ENCODE data around the gene AQP6. TPM values are rescaled to one million over a fixed set of nuclear protein-coding genes. Genes with fewer than 3 reads are reported as not detected.

AQP6 gene
- total RNA-seq, 1 donor from 2014 or later: 0.35 TPM

DNA sequence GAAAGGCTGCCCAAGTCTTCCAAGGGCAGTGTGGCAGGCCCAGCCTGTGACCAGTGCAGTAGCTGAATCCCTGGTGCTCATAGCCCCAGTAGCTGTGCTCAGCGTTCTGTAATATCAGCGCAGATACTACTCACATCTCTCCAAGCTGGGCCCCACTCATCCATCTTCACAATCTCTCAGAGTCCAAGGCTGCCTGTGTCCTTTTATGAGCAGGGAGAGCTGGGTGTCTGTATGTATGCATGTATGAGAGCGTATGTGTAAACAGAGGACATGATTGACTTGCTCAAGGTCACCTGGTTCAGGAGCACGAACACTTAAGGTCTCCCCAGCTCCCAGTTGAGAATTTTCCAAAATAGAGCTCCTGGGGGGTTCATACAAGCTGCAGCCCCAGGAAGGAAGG lies 5.4 kb downstream of the AQP6 start:
- H3K36me3 ChIP-seq: no peaks in the 10 kb centered on the region
- TF ChIP-seq CTCF (IDR thresholded peaks at IDR 0.05): no peak
- DNase-seq: no peak
- H3K9me3 ChIP-seq: no peaks in the 10 kb centered on the region
- H3K27me3 ChIP-seq: no peaks in the 10 kb centered on the region
- intact Hi-C loops (cut with DNase I): no loop called here
- no peak for ATAC-seq
- H3K4me1 ChIP-seq: no peaks in the 10 kb centered on the region
- no peak overlapping the region for H3K4me3 ChIP-seq
- no peak overlapping the region for H3K27ac ChIP-seq

DNA sequence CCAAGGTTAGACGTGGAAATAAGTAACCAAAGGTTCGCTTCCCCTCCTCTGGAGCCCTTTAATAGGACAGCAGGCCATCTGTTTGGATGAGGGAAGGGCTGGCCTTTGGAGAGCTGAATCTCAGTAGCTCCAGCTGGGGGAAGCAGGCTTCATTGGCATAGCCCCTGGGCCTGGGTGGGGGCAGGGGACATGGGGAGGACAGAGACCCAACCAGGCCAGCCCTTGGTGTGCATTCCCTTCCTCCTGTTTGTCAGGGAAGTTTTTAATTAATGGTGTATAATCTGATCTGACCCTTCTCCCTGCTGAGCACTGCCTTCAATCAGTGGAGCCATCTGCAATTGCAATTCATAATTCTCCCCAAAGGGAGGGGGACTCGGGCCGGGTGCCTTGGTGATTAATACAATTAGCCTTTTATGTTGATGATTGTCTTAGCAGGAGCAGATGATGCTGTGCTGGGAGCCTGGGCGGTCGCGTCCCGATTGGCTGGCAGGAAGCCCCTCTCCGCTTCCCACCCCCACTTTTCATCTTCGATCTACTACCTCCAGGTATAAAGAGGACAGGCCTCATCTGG lies 6.4 kb downstream of the AQP6 start:
- no peak for ATAC-seq
- intact Hi-C loops (cut with DNase I): no loop called here
- no peaks in the 10 kb centered on the region for H3K36me3 ChIP-seq

DNA sequence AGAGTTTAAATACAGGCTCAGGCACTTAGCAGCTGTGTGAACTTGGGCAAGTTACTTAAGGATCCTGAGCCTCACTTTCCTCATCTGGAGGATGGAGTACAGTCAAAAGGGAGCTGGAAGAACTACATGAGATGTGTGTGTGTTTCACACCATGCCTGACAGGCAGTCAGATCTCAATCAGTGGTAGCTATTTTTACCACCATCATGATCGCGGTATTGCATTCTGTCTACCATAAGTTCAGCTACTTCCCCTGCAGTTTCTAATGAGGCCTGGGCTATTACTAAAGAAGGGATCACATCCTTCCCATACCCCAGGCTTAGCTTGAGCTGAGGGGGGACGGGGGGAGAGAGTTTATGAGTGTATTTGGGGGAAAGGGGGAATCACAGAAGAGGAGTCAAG lies 7.0 kb downstream of the AQP6 start:
- no peak overlapping the region for H3K4me3 ChIP-seq
- DNase-seq (no peak), ATAC-seq (no peak)
- no peak for TF ChIP-seq CTCF (IDR thresholded peaks at IDR 0.05)
- intact Hi-C loops (cut with DNase I): no loop called here
- H3K27ac ChIP-seq: no peak overlapping the region
- no peaks in the 10 kb centered on the region for H3K9me3 ChIP-seq
- H3K36me3 ChIP-seq: no peaks in the 10 kb centered on the region
- H3K27me3 ChIP-seq: no peaks in the 10 kb centered on the region
- peaks cover 11% of the 10 kb centered on the region for H3K4me1 ChIP-seq

More for the DNA sequence above, 6.4 kb downstream of the AQP6 start:
- peaks cover 7% of the 10 kb centered on the region for H3K4me1 ChIP-seq
- no peak overlapping the region for H3K4me3 ChIP-seq
- no peaks in the 10 kb centered on the region for H3K27me3 ChIP-seq
- H3K9me3 ChIP-seq: no peaks in the 10 kb centered on the region
- DNase-seq: no peak
- no peak for TF ChIP-seq CTCF (IDR thresholded peaks at IDR 0.05)
- H3K27ac ChIP-seq: no peak overlapping the region

GRCh38 chr12:49980501-49981349 lies 8.0 kb downstream of the AQP6 start:
- Histone ChIP-seq H3K27me3 (no peaks in the 10 kb centered on the region), H3K9me3 (no peaks in the 10 kb centered on the region), H3K4me3 (no peak overlapping the region), H3K4me1 (peaks cover 11% of the 10 kb centered on the region), H3K27ac (no peak overlapping the region), H3K36me3 (no peaks in the 10 kb centered on the region)
- intact Hi-C loops (cut with DNase I): no loop called here
- no peak for TF ChIP-seq CTCF (IDR thresholded peaks at IDR 0.05)
- no peak for DNase-seq
- no peak for ATAC-seq

DNA sequence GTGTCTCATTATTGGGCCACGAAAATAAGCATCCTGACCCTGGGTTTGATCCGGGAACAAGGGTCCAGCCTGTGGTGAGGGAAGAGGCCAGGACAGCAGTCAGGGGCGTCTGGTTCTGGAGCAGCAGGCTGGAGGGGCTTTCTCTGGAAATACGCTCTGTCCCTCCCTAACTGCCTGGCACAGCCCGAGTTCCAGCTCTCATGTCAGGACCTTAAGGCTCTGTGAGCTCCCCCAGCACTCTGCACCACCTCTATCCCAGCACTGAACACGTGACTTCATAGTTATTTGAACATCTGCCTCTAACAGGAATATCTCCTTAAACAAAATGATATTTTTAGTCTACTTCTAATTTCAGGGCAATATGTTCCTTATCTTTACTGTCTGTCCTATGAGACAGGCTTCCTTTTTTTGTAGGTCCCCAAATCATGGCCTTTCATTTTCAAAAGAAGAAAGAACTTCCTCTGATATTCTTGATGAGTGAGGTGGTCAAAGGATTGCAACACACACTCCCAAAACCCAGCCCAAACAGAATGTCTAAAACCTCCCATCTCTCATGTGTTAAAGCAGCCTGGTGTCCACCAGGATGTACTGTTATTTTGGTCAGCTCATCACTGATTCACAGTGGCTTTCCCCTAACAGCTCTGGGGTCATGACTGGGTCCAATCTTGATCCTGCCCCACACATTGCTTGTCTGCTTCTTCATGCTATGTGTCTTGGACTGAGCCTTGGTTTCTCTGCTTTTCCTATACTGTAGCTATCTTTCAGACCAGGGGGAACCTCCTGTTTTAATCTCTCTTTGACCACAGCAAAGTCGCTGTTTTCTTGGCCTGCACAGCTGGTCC lies 9.7 kb downstream of the AQP6 start:
- Histone ChIP-seq H3K36me3 (no peaks in the 10 kb centered on the region), H3K27me3 (no peaks in the 10 kb centered on the region), H3K27ac (no peak overlapping the region), H3K4me3 (no peak overlapping the region), H3K4me1 (peaks cover 11% of the 10 kb centered on the region), H3K9me3 (no peaks in the 10 kb centered on the region)
- intact Hi-C loops (cut with DNase I): no loop called here
- TF ChIP-seq CTCF (IDR thresholded peaks at IDR 0.05): no peak
- ATAC-seq: no peak
- no peak for DNase-seq

All from upper lobe of right lung (tissue), 1 donor.